C1 segment of cervical spinal cord (tissue), 14 donors: ENCODE measurements around the gene CCDC74A.
"Not testable (repeated sequence)": the region's sequence is repeated elsewhere in the genome, so short reads cannot be mapped to it uniquely, and the experiment has no call there.

Experiments used
- DNase-seq, 14 donors: peaks; one replicate each; lab custom pipeline; 2025; lab: John Stamatoyannopoulos, UW

CCDC74A gene

GRCh38 chr2:131498321-131498973, 29.2 kb upstream of the CCDC74A start:
- DNase-seq: peak in 1 of 14 donors; percentile 45

- DNase-seq: not testable (repeated sequence)
Observed at GRCh38 chr2:131503587-131503986, 24.1 kb upstream of the CCDC74A start.

GRCh38 chr2:131504082-131504750, 23.5 kb upstream of the CCDC74A start:
- not testable (repeated sequence) for DNase-seq

GRCh38 chr2:131509615-131510014, 18.1 kb upstream of the CCDC74A start:
- DNase-seq: no peak

- peak in 4 of 14 donors; percentile 10 to 87 (median 20) for DNase-seq
Observed at GRCh38 chr2:131511291-131511968, 16.3 kb upstream of the CCDC74A start.

GRCh38 chr2:131511969-131512870, 15.5 kb upstream of the CCDC74A start:
- peak in 2 of 14 donors; percentile 30 to 34 for DNase-seq

GRCh38 chr2:131514408-131515166, 13.1 kb upstream of the CCDC74A start:
- DNase-seq: not testable (repeated sequence)

GRCh38 chr2:131515235-131515634, 12.5 kb upstream of the CCDC74A start:
- not testable (repeated sequence) for DNase-seq

GRCh38 chr2:131516011-131516410, 11.7 kb upstream of the CCDC74A start:
- no peak for DNase-seq

GRCh38 chr2:131516621-131517020, 11.1 kb upstream of the CCDC74A start:
- not testable (repeated sequence) for DNase-seq

- DNase-seq: no peak
Observed at GRCh38 chr2:131517106-131517831, 10.4 kb upstream of the CCDC74A start.

- DNase-seq: not testable (repeated sequence)
Observed at GRCh38 chr2:131517856-131518255, 9.8 kb upstream of the CCDC74A start.

- not testable (repeated sequence) for DNase-seq
Observed at GRCh38 chr2:131518531-131518930, 9.2 kb upstream of the CCDC74A start.

GRCh38 chr2:131519466-131519865, 8.2 kb upstream of the CCDC74A start:
- DNase-seq: no peak

- peak in 1 of 14 donors; percentile 13 for DNase-seq
Observed at GRCh38 chr2:131519871-131520470, 7.7 kb upstream of the CCDC74A start.

- peak in 6 of 14 donors; percentile 5 to 38 (median 20) for DNase-seq
Observed at GRCh38 chr2:131520526-131520925, 7.2 kb upstream of the CCDC74A start.

GRCh38 chr2:131521524-131521923, 6.2 kb upstream of the CCDC74A start:
- not testable (repeated sequence) for DNase-seq

GRCh38 chr2:131521961-131522781, 5.5 kb upstream of the CCDC74A start:
- DNase-seq: peak in 1 of 14 donors; percentile 8

- DNase-seq: not testable (repeated sequence)
Observed at GRCh38 chr2:131525256-131525655, 2.4 kb upstream of the CCDC74A start.
